ENCODE data around the gene TTC39C.
"Not testable (repeated sequence)": the region's sequence is repeated elsewhere in the genome, so short reads cannot be mapped to it uniquely, and the experiment has no call there.

TTC39C gene

DNA sequence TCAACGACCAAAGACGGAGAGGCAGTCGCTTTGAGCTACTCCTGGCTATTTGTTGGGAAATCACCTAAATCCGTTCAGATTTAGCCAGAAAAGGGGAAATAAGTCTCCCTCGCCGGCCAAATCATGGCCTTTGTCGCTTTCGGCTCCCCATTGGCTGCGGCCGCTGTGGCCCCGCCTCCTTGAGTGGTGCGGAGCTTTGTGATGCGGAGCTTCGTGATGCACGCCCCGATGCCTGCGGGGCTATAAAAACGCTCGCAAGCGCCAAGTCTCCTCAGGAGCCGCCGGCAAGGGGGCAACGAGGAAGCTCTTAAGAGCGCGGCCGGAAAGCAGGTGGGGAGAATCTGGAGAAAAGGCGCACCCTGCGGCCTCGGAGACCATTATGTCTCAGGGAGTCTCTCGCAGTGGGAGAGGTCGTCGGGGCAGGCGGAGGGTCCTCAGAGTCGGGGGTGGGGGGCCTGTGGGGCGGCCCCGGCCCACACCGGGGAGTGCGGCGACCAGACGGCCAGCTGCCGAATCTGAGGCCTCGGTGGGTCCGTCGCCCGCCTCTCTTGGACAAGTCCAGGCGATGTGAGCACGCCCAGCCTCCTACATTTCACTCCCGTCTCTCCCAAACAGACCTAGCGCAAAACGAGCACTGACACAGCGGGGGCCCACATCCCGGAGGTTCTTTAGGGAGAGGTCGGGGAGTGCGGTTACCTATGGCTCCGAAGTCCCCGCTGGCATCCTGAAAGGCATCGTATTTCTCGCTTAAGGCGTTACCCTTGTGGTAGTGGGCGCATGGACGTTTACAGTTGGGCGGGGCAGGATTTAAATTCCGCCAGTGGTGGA is 124.4 kb downstream of the TTC39C start, which contains the start of gene CABYR:
Gene CABYR, plus strand, starts transcription at position 274 of the 828 bp plus-strand sequence. CDS start 4,053 bp downstream, outside the sequence.
- DNase-seq, result peak; percentile 70

DNA sequence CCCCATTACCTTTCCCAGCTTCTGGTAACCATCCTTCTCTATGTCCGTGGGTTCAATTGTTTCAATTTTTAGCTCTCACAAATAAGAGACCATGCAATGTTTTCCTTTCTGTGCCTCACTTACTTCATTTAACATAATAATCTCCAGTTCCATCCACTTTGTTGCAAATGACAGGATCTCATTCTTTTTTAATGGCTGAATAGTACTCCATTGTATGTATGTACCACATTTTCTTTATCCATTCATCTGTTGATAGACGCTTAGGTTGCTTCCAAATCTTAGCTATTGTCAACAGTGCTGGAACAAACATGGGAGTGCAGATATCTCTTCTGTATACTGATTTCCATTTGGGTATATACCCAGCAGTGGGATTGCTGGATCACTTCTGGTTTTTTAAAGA is 126.1 kb downstream of the TTC39C start:
- no peak for DNase-seq

DNA sequence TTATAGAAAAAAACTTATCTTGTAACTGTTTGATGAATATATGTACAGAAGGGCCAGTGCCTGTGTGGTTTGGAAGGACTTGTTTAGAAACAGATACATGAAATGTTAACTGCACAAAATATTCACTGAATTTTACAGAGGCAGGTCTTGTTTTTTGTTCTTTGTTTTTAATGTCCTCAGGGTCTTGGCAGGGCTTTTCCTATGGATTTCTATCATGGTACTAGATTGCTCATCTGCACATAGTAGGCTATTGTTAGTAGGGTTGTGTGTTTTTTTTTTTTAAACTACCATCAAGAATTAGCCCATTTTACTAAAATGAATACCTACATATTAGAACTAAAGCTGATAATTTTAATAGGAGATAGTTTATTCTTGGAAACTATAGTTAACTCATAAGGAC is 127.8 kb downstream of the TTC39C start:
- no peak for DNase-seq

DNA sequence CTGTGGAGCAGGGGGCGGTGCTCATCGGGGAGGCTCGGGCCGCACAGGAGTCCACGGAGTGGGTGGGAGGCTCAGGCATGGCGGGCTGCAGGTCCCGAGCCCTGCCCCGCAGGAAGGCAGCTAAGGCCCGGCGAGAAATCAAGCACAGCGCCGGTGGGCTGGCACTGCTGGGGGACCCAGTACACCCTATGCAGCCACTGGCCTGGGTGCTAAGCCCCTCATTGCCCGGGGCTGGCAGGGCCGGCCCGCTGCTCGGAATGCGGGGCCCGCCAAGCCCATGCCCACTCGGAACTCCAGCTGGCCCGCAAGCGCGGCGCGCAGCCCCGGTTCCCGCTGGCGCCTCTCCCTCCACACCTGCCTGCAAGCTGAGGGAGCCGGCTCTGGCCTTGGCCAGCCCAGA is 135.0 kb downstream of the TTC39C start:
- DNase-seq, result not testable (repeated sequence)

DNA sequence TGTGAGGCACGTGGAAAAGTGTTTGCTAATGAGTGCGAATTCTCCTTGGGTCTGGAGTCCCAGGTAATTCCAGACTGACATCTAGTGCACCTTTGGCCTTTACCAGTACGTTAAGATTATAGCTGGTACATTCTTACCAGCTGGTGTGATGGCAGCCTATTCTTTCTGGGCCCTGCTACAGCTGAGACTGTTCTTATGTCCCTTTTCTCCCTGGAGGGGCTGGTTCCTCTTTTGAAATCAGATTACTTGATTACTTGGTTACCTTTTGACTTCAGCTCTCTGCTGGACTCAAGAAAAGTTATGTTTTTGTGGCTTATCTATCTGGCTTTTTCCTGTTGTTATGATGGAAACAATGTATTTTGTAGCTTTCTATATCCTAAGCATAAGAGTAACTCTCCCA is 138.8 kb downstream of the TTC39C start:
- peak; percentile 17 for DNase-seq

DNA sequence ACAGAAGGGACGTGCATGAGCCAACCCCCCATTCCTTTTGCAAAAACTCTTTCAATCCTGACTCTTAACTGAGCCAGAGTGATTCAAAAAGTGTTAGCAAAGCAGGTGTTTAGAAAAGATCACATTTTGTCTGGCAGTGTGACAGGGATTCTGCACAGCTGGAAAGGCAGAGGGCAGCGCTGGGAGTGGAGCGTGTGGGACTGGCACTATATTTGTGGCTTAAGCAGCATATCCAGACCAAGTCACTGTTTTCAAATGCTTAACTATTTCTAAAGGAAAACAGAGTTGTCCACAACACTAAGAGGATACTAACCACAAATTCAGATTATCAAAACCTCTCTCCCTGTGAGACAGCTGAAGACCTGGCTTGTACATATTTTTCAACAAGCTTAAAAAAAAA is 143.3 kb downstream of the TTC39C start:
- DNase-seq, result no peak

DNA sequence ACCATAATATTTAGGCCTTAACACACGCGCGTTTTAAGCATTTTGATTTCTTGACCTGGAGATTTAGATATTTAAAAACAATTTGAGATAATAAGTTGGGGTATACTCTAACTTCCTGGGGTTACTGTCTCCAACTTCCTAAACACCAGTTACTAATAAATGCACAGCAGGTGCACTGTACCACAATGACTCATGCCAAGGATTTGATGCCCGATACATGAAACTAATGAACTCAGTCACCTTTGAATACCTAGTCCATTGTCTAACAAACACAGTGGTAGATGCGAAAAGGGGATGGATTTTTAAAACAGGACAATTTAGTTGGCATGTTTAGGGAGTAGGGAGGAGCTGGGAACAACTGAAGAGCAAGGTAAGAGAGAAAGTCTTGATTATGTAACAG is 145.5 kb downstream of the TTC39C start:
- no peak for DNase-seq

DNA sequence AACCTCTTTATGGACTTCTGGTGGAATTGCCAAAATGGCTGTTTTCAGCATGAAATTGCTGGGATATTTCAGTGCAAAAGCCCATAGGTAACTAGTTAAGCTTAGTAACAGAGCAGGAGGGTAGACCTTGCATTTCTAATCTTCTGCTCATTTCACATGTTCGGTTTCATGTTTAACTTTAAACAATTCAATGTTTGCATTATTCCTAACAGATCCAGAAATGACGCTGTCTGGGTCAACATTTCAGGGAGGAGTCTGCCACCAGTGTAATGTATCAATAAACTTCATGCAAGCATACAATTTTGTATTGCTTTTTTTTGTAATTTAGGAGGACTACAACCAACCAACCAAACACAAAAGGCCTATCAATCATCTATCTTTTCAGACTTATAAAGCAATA is 146.8 kb downstream of the TTC39C start:
- no peak for DNase-seq

DNA sequence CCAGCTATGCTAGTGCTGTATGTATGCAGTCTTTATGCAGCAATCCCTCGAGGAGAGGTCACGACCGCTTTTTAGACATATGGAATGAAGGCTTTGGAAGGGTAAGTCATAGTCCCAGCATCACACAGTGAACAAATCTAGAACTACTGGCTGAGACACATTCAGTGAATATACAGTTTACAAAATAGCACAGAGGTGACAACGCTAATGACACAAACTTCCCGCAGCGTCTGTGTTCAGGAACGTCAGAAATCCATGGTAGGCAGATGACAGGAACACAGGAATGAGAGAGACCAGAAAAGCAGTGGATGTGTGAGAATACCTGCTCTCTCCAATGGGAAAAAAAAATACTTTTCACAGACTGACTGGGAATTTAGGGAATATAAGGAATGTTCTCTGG is 153.9 kb downstream of the TTC39C start:
- no peak for DNase-seq

DNA sequence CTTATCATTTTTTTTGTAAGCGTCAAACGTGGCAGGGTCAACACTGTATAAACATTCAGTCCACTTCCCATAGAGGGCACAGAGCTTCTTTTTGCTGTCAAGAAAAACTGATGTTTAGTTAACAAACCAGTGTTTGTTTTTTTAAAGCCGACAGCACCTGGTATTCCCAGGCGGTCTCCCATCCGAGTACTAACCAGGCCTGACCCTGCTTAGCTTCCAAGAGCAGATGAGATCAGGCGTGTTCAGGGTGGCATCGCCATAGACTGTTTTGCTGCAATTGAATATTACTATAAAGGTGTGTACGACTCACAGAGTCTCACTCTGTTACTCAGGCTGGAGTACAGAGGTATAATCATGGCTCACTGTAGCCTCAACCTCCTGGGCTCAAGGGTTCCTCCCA is 155.8 kb downstream of the TTC39C start:
- DNase-seq, result no peak

DNA sequence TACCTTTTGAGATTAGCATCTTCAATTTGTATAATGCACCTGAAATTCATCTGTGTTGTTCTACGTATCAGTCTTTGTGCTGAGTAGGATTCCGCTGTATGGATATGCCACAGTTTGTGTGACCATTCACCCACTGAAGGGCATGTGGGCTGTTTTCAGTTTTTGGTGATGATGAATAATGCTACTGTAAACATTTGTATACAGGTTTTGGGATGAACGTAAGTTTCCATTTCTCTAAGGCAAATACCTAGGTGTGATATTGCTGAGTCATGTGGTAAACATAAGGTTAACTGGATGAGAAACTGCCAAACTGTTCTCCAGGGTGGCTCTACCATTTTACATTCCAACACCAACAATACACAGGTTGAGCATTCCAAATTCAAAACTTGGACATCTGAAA is 159.4 kb downstream of the TTC39C start:
- DNase-seq, result no peak

DNA sequence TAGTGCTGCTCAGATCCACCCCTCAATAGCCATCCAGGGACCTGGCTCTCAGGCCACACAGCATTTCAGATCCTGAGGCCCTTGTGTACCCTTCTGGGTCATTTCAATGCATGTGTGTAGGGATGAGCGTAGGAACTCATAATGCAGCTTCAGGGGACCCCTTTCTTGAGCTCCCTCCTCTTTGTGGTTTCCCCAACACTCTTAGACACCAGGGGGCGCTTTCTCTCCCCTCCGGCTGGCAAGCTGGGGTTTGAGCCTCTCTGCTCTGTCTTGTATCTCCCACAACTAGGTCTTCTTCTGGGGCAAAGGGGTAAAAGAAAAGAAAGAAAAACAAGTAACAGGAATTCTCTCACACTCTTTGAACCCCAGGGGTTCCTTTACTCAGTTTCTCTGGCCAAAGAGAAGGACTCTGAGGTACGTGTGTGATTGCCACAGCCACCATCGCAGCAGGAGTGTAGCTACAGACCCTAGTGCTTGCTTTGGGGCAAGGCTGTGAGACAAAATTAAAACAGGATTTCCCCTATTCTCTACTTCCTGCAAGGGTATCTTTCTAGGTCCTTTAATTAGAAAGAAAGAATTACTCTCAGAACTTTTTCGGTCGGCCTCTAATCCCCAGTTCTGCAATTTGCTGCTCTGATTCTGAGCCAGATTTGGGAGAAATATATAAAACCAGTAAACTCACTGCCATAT is 162.3 kb downstream of the TTC39C start:
- peak; percentile 76 for DNase-seq

DNA sequence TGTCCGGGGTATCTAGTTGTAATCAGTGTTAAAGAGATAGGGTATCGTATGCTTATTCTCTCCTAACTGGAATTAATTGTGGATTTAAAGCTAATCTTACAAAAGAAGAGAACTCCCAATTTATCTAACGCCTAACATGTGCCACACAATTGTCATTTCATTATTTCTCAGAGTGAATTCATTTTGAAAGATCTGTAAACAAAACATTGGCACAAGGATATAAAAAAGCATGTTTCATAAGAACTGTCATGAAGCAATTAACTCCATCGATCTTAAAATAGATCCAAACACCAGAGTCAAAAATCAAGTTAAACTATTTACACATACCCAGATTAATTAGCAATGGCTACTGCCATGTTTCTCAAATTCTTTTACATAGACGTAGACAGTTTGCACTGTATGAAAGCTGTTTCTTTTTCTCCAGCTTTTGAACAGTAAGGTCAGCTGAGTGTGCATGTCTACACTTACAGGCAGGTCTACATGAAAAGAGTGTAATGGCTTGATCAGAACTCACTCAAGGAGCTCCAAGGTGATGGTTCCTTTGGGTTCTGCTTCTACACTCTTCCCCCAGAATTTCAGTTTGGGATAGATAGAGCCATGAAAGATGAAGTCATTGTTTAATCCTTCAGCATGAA is 163.1 kb downstream of the TTC39C start:
- no peak for DNase-seq

DNA sequence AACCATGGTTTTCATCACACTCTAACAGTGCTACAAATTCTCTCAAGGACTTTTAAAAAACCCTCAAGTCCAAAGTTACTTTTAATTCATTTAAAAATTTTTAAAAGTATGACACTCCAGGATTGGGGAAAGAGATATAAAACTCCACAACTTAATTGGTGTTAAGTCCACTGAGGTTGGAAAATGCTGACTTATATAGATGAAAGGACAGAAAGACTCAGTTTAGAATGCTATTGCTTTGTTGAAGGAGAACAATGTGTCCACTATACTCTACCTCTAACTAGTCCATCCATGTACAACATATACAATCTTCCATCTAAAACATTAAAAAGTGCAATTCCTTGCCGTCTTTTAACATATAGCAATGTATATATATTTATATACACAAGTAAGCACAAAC is 165.5 kb downstream of the TTC39C start:
- no peak for DNase-seq

DNA sequence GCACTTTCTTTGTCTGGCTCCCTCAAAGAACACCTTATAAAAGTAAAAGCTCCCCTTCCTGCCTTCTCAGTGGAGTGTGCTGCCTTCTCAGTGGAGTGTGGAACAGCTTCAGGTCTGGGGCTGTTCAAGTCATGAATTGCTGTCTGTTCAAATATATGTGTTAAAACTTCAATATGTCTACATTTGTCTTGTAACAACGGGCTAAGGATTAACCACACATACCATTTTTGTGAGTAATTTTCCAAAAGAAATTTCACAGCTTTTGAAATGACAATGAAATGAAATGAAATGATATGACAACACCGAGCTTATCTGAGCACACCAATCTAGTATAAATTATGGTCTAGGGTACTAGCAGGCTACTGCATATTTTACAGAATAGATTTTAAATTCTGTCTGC is 167.3 kb downstream of the TTC39C start:
- DNase-seq, result no peak
